NCI-H2029 treated with DMSO at 0.1 percent for 48 hours (cell line): Measurements from ENCODE around the gene ALKAL2.

ENCODE experiments used
- DNase-seq: peaks from one replicate; lab custom pipeline; 2025; lab: John Stamatoyannopoulos, UW

The ALKAL2 gene

DNA sequence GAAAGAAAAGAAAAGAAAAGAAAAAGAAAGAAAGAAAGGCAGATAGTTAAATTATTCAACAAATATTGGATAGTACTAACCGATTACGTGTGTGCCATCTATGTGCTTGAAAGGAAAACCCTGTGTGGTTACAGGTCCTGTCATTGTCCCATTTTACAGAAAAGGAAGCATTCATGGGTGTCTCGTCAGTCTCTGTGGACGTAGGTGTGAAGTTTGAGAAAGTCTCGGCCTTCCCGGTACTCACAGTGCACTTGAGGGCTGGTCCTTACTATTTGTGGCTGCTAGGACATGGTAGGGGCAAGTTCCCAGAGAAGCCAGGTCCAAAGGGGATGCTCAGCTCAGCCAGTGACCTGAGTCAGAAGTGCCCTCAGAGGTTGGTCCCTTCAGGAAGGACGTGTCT is 43.3 kb downstream of the ALKAL2 start:
- no peak for DNase-seq

DNA sequence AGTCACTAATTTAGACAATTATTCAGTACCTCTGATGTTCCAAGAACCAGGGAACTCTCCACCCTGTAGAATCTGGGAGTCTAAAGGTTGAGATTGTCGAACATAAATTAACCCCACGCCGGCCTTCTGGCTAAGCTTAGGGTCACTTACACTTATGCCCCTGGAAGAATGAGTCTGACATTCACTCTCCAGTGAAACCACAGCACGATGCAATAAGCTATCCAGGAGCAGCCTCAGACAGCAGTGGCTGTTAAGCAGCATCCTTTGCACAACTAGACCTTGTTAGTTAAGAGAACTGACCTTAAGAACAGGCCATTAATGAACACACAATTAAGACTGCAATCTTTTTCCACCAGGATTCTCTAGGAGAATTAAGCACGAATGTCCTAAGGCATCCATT is 49.0 kb downstream of the ALKAL2 start:
- DNase-seq, result no peak

DNA sequence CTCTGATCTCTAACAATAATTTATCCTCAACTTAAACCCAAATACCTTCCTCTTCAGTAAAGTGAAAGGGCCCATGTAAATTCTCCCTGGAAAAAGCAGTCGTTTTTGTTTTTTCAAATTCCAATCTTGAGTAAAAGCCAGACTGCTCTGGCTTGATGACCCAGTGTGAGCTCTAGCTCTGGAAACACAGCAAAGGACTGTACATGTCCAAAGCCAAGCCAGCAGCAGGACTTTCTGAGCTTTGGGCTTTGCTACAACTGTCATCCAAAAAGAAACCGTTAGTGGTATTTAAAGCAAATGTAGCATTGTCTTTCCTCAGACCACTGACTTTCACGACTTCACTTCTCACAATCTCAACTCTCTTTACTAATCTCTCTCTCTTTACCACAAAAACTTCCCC is 49.5 kb downstream of the ALKAL2 start:
- no peak for DNase-seq

DNA sequence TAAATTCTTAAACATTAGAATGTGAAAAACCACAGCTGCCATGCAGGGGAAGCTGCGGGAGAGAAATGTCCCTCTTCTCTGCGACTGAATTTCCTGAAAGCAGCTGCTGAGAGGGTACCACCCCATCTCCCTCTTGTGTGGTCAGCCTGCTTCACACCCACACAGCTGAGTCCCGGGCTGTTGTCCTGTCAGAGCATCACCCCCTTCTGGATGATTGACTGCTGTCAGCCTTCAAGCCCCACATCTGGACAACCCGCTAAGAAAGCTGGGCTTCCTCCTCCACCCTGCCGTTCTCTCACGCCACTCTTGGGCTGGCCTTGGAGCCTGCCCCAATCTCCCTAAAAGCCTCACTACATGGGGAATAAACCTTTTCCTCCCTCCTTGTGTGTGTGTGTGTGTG is 50.0 kb downstream of the ALKAL2 start:
- DNase-seq, result no peak

DNA sequence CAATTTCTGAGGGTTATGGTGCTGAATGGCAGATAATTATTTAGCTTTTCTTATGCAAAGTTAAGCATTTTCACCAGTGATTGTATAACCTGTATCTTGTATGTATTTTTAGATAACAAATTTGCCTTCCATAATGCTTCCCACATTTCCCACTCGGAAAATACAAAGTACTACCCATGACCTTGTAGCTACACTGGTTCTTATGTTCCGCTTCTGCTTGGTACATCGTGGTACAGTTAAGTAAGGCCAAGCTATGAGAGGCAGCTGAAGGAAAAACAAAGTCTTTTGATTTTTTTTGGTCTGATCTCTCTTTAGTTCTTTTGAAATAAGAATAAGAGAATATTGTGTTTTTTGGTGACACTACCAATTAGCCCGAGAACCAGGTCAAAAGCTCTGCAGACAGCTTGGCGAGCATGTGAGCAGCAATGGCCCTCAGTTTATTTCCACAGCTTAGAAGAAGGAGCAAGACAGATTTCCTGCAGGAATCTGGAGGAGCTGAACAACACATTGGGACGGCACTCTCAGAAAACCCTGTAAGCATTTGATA is 50.8 kb downstream of the ALKAL2 start:
- DNase-seq, result no peak

DNA sequence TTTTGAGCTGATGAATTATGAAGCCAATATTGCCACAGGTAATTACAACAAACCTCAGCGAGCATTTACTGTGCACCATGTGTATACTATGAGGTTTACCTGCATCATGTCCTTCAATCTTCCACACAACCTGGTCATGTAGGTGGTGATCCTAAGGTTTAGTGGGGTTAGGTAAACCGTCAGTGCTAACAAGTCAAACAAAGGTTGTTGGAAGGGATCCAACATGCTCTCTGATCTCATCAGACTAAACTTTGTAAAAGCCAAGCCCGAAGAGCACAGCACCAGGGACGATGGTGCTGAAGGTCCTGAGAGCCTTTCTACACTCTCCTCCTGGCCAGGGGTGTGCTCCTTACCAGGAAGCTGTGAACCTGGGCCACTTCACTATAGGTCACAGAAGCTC is 53.5 kb downstream of the ALKAL2 start:
- no peak for DNase-seq

DNA sequence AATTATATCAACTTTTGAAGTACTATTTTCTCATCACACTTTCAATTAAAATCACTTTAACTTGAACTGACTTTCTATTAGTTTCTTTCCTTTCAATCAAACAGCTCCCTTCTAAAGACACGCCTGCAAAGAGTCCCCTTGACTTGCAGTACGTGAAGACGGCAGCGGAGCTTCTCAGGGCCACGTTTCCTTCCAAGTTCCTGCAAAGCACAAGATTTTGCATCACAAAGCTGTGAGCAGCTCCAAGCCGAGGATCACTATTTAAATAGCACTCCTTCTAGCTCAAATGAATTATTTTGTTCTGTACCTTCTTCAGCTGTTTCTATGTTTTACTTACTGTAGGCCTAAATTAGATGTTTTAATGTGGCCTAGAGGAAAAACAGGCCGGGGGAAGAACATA is 54.9 kb downstream of the ALKAL2 start:
- no peak for DNase-seq

DNA sequence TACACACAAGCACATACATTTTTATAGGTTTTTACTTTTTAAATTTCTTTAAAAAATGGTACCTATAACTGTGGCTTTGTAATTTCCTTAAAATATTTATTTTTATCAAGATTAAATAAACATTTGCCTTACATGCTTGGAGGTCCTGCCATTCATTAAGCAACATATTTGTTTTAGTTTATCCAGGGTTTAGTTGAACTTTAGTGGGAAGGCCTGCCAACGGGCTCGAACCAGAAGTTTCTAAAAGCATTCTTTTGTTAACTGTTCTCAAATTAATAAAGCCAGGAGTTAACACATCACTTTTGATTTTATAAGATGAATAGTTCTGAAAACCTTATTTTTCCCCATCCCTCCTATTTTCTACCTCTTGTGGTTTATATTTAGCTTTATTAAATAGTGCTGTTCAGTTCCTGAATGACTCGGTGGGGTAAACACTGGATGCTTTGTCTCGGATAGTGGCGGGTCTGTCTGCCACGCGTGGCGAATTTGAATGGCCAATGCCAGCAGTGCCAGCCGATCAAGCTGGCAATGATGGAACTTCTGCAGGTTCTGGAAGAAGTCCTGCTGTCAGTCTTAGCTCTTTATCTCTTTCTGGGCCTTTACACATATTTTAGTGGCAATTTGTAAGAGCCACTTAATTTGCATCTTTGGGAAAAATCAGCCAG is 56.2 kb downstream of the ALKAL2 start:
- DNase-seq, result no peak
